Osteoblast (primary cell): ENCODE results near the gene ADAMTS19. TPM values are rescaled to one million over a fixed set of nuclear protein-coding genes. Genes with fewer than 3 reads are reported as not detected.

Experiments used
- DNase-seq: peaks from one replicate; pipeline ENCODE4 v3.0.0; 2011; ENCODE audit warnings: low spot score, mixed read lengths; ENCODE audit not compliant: insufficient read length; ENCODE audit errors: missing footprints
- H2AFZ ChIP-seq: 2 replicates; pipeline ENCODE4 v1.6.0; 2011; ENCODE audit warnings: mild to moderate bottlenecking, low read length
- H3K27ac ChIP-seq: 2 replicates; pipeline ENCODE4 v1.5.1; 2011; ENCODE audit warnings: mild to moderate bottlenecking, low read depth, low read length, moderate library complexity
- H3K27me3 ChIP-seq: 2 replicates; pipeline ENCODE4 v1.6.0; 2012; ENCODE audit warnings: mild to moderate bottlenecking, control low read depth, inconsistent platforms, low read length, moderate library complexity; ENCODE audit not compliant: insufficient read depth
- H3K36me3 ChIP-seq: 2 replicates; pipeline ENCODE4 v1.5.1; 2011; ENCODE audit warnings: mild to moderate bottlenecking, low read length, control low read depth, moderate library complexity; ENCODE audit not compliant: insufficient read depth
- H3K4me1 ChIP-seq: 2 replicates; pipeline ENCODE4 v1.5.1; 2011; ENCODE audit warnings: mild to moderate bottlenecking, low read length, control low read depth, moderate library complexity; ENCODE audit not compliant: insufficient read depth
- H3K4me2 ChIP-seq: 2 replicates; pipeline ENCODE4 v1.6.0; 2011; ENCODE audit warnings: mild to moderate bottlenecking, low read length; ENCODE audit not compliant: insufficient read depth
- H3K4me3 ChIP-seq: fragments of 200-600 bp; sonication (generic); 3 replicates; pipeline ENCODE4 v1.5.1; 2012; ENCODE audit warnings: mild to moderate bottlenecking, low read length, inconsistent platforms; ENCODE audit not compliant: insufficient read depth
- H3K79me2 ChIP-seq: 2 replicates; pipeline ENCODE4 v1.6.0; 2012; ENCODE audit warnings: mild to moderate bottlenecking, low read length, control low read depth, inconsistent platforms; ENCODE audit not compliant: insufficient read depth
- H3K9me3 ChIP-seq: 2 replicates; pipeline ENCODE4 v1.5.1; 2011; ENCODE audit warnings: low read depth, low read length, control low read depth
- H4K20me1 ChIP-seq: 2 replicates; pipeline ENCODE4 v1.6.0; 2012; ENCODE audit warnings: mild to moderate bottlenecking, low read length, control low read depth; ENCODE audit not compliant: insufficient read depth
- total RNA-seq: library from RNA; depleted of rRNA; stranded (reverse); fragments of >200 nt; gene quantifications from 2 replicates; pipeline ENCODE4 v1.2.3, GENCODE V29; 2012
- TF ChIP-seq, protein P1 (sequence below): IDR thresholded peaks from 2 replicates; pipeline ENCODE4 v1.5.1; 2011; ENCODE audit warnings: mild to moderate bottlenecking, low read depth, low read length, moderate library complexity; ENCODE audit errors: extremely low read depth

The ADAMTS19 gene
- total RNA-seq, 1 donor = not detected

DNA sequence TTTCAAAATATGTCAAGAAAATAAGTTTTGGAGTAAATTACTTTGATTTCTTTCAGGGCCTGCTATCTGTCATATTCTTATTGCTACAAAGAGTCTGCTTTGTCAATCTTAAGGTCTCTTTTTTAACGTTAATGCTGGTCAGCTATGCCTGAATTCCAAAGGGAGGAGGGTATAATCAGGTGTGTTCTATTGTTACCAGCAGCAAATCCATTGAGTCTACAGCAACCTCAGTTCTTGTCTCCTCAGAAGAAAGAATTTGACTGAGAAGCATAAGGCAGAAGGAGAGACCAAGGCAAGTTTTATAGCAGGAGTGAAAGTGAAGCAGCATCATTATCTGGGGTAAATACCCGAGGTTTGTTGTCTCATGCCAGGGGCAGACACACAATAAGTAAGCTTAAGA lies 264.1 kb downstream of the ADAMTS19 start:
- Histone ChIP-seq H3K4me3 (no peak overlapping the region), H3K27me3 (no peaks in the 10 kb centered on the region), H4K20me1 (no peaks in the 10 kb centered on the region), H3K79me2 (no peaks in the 10 kb centered on the region), H3K4me2 (no peak overlapping the region), H2AFZ (no peak overlapping the region), H3K27ac (no peak overlapping the region), H3K36me3 (no peaks in the 10 kb centered on the region), H3K4me1 (no peaks in the 10 kb centered on the region), H3K9me3 (no peaks in the 10 kb centered on the region)
- no peak for DNase-seq
- TF ChIP-seq, protein P1, sequence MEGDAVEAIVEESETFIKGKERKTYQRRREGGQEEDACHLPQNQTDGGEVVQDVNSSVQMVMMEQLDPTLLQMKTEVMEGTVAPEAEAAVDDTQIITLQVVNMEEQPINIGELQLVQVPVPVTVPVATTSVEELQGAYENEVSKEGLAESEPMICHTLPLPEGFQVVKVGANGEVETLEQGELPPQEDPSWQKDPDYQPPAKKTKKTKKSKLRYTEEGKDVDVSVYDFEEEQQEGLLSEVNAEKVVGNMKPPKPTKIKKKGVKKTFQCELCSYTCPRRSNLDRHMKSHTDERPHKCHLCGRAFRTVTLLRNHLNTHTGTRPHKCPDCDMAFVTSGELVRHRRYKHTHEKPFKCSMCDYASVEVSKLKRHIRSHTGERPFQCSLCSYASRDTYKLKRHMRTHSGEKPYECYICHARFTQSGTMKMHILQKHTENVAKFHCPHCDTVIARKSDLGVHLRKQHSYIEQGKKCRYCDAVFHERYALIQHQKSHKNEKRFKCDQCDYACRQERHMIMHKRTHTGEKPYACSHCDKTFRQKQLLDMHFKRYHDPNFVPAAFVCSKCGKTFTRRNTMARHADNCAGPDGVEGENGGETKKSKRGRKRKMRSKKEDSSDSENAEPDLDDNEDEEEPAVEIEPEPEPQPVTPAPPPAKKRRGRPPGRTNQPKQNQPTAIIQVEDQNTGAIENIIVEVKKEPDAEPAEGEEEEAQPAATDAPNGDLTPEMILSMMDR = no peak

DNA sequence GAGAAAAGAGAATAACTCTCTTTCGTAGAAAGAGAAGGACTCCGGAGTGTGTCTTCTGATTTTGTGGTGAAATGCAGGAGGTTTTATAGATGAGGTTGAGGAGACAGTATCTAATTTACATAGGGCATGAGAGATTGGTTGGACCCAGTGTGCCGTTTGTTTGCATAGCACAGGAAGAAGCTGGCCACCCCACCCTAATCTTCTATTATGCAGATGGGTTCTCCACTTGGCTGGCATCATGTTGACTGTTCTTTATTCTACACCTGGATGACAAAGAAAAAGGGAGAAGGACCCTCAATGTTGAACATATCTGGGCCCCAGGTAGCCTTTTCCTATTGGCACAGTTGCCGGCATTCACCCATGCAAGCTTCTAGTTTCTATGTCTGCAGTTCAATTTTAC lies 264.5 kb downstream of the ADAMTS19 start:
- Histone ChIP-seq H3K9me3 (no peaks in the 10 kb centered on the region), H3K4me3 (no peak overlapping the region), H2AFZ (no peak overlapping the region)

DNA sequence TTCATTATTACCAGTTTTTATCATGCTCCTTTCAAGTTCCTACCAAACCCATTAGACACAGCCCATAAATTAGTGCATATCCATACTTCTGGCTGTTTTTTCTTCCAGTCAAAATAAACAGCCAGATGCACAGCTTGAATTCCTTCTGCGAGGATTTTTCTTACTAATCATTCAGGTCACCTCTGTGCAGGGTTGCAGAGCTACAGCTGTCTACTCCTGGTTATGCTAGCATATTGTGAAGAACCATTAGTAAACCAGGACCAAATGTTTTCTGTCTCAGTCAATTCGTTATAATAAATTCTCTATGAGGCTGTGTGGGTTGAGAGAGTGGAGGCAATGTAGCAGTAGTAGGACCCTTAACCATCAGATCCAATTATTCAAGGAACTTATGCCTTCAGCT lies 279.7 kb downstream of the ADAMTS19 start:
- H3K4me1 ChIP-seq = no peaks in the 10 kb centered on the region
- no peaks in the 10 kb centered on the region for H4K20me1 ChIP-seq
- no peaks in the 10 kb centered on the region for H3K9me3 ChIP-seq
- H3K27me3 ChIP-seq = no peaks in the 10 kb centered on the region
- H3K4me2 ChIP-seq = no peak overlapping the region
- H3K36me3 ChIP-seq = no peaks in the 10 kb centered on the region
- H3K27ac ChIP-seq = no peak overlapping the region
- H3K4me3 ChIP-seq = no peak overlapping the region
- no peak overlapping the region for H2AFZ ChIP-seq
- TF ChIP-seq, protein P1 = no peak
- DNase-seq = no peak
- no peaks in the 10 kb centered on the region for H3K79me2 ChIP-seq

More for the DNA sequence above, 264.5 kb downstream of the ADAMTS19 start:
- no peak overlapping the region for H3K27ac ChIP-seq
- H3K36me3 ChIP-seq = no peaks in the 10 kb centered on the region
- no peaks in the 10 kb centered on the region for H3K27me3 ChIP-seq
- DNase-seq = no peak
- H3K4me2 ChIP-seq = no peak overlapping the region
- H3K79me2 ChIP-seq = no peaks in the 10 kb centered on the region
- no peaks in the 10 kb centered on the region for H4K20me1 ChIP-seq
- TF ChIP-seq, protein P1 = no peak
- no peaks in the 10 kb centered on the region for H3K4me1 ChIP-seq

DNA sequence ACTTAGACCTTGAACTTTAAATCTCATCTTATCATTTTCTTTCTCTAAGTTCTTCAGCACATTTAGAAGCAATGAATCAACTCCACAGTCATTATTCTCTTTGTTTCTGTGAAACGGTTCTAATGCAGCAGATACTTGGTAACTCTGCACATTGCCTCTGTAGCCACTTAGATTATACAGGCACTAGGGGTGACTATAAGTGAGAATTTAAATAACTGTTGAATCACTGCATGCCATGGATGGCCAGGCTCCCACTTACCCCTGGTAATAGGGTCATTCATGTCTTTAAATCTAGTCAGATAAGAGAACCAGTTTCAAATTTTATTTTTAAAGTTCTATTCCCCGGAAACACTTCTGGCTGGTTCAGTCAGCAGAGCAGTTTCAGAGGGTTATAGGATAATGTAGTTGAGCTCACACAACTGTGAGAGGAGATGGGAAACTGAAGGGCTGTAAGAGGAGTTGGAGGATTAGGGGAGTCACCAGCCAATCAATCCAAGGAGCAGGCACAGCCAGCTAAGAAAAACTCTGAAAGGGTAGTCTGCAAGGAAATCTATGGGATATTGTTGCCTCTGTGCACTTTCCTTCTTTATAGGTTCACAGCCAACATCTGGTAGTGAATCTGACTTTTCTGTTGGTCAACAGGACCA lies 283.6 kb downstream of the ADAMTS19 start:
- no peak for DNase-seq
- Histone ChIP-seq H3K36me3 (no peaks in the 10 kb centered on the region), H3K27ac (no peak overlapping the region), H2AFZ (no peak overlapping the region), H3K27me3 (no peaks in the 10 kb centered on the region), H4K20me1 (no peaks in the 10 kb centered on the region), H3K4me1 (no peaks in the 10 kb centered on the region), H3K4me2 (no peak overlapping the region), H3K79me2 (no peaks in the 10 kb centered on the region), H3K9me3 (no peaks in the 10 kb centered on the region), H3K4me3 (no peak overlapping the region)
- TF ChIP-seq, protein P1 = no peak
